Hypothalamus (tissue), 51 donors: ENCODE measurements around the gene DCTN1.
"Not testable (repeated sequence)": the region's sequence is repeated elsewhere in the genome, so short reads cannot be mapped to it uniquely, and the experiment has no call there.

Experiments used
- DNase-seq, 51 donors: peaks; one replicate each; lab custom pipeline; 2025; lab: John Stamatoyannopoulos, UW

Gene DCTN1

GRCh38 chr2:74373985-74374384 lies 6.1 kb downstream of the DCTN1 start:
- DNase-seq, result peak in 12 of 51 donors; percentile 13 to 83 (median 40)

- peak in 1 of 51 donors; percentile 6 for DNase-seq
Measured at GRCh38 chr2:74373221-74373676, 6.9 kb downstream of the DCTN1 start.

- no peak for DNase-seq
Measured at GRCh38 chr2:74372674-74373073, 7.4 kb downstream of the DCTN1 start.

GRCh38 chr2:74371421-74371820 lies 8.7 kb downstream of the DCTN1 start:
- no peak for DNase-seq

GRCh38 chr2:74369976-74370375 lies 10.1 kb downstream of the DCTN1 start:
- no peak for DNase-seq

- no peak for DNase-seq
Measured at GRCh38 chr2:74368499-74368898, 11.6 kb downstream of the DCTN1 start.

- DNase-seq, result no peak
Measured at GRCh38 chr2:74367789-74368188, 12.3 kb downstream of the DCTN1 start.

- DNase-seq, result no peak
Measured at GRCh38 chr2:74366036-74366435, 14.1 kb downstream of the DCTN1 start.

- peak in 20 of 51 donors; percentile 1 to 64 (median 36) for DNase-seq
Measured at GRCh38 chr2:74364533-74365505, 15.3 kb downstream of the DCTN1 start.

GRCh38 chr2:74361327-74361726 lies 18.8 kb downstream of the DCTN1 start:
- no peak for DNase-seq

GRCh38 chr2:74357627-74358026 lies 22.5 kb downstream of the DCTN1 start:
- DNase-seq, result no peak

GRCh38 chr2:74349889-74350288 lies 30.2 kb downstream of the DCTN1 start:
- DNase-seq, result no peak

GRCh38 chr2:74347742-74348141 lies 32.4 kb downstream of the DCTN1 start:
- DNase-seq, result no peak

GRCh38 chr2:74347303-74347702 lies 32.8 kb downstream of the DCTN1 start:
- DNase-seq, result no peak

GRCh38 chr2:74345272-74345943 lies 34.7 kb downstream of the DCTN1 start:
- DNase-seq, result no peak

- no peak for DNase-seq
Measured at GRCh38 chr2:74343316-74343715, 36.8 kb downstream of the DCTN1 start, which contains the start of gene SLC4A5. TSS of gene SLC4A5 (minus strand) at chr2:74343416. CDS start at chr2:74315023, 28,393 bp downstream.

- not testable (repeated sequence) for DNase-seq
Measured at GRCh38 chr2:74336227-74336626, 43.9 kb downstream of the DCTN1 start.

- DNase-seq, result peak in 47 of 51 donors; percentile 1 to 84 (median 45)
Measured at GRCh38 chr2:74334931-74335333, 45.2 kb downstream of the DCTN1 start.

- DNase-seq, result no peak
Measured at GRCh38 chr2:74333896-74334586, 46.1 kb downstream of the DCTN1 start.

GRCh38 chr2:74333175-74333574 lies 46.9 kb downstream of the DCTN1 start:
- DNase-seq, result peak in 4 of 51 donors; percentile 1 to 6 (median 4)
